GM19043 (cell line): ENCODE results near the gene ROBO2.

Experiments
- ATAC-seq: cut with Tn5 transposase; IDR thresholded peaks from one replicate; pipeline ENCODE4 v1.9.1; 2021; ENCODE audit warnings: low read depth; ENCODE audit not compliant: unreplicated experiment

Gene ROBO2, protein sequence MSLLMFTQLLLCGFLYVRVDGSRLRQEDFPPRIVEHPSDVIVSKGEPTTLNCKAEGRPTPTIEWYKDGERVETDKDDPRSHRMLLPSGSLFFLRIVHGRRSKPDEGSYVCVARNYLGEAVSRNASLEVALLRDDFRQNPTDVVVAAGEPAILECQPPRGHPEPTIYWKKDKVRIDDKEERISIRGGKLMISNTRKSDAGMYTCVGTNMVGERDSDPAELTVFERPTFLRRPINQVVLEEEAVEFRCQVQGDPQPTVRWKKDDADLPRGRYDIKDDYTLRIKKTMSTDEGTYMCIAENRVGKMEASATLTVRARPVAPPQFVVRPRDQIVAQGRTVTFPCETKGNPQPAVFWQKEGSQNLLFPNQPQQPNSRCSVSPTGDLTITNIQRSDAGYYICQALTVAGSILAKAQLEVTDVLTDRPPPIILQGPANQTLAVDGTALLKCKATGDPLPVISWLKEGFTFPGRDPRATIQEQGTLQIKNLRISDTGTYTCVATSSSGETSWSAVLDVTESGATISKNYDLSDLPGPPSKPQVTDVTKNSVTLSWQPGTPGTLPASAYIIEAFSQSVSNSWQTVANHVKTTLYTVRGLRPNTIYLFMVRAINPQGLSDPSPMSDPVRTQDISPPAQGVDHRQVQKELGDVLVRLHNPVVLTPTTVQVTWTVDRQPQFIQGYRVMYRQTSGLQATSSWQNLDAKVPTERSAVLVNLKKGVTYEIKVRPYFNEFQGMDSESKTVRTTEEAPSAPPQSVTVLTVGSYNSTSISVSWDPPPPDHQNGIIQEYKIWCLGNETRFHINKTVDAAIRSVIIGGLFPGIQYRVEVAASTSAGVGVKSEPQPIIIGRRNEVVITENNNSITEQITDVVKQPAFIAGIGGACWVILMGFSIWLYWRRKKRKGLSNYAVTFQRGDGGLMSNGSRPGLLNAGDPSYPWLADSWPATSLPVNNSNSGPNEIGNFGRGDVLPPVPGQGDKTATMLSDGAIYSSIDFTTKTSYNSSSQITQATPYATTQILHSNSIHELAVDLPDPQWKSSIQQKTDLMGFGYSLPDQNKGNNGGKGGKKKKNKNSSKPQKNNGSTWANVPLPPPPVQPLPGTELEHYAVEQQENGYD (N-terminal part only)

GRCh38 chr3:77039606-77040171, at the start of gene ROBO2:
Gene ROBO2 (plus strand): TSS chr3:77040099. CDS start chr3:77040786, 687 bp downstream.
- no peak for ATAC-seq

DNA sequence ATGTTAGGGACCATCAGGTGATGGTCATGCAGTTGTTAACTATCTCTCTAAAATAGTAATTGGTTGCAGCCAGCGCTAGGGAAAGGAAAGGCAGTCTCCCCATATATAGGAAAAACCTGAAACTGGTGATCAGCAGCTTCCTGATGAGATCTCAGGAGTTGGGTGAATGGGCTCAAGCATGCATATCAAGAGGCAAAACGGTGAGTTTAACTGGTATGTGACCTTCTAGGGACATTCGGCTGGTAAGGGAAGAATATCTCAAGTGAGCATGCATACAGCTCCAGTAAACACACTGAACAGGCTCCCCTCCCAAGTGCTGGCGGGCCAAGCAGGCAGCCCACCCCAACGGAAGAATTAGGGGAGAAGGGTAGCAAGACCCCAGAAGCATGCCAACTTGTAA, 49.3 kb upstream of the ROBO2 start:
- no peak for ATAC-seq

GRCh38 chr3:76991165-76991564, 48.7 kb upstream of the ROBO2 start:
- ATAC-seq, result no peak

GRCh38 chr3:76997733-76998132, 42.2 kb upstream of the ROBO2 start:
- ATAC-seq, result no peak

DNA sequence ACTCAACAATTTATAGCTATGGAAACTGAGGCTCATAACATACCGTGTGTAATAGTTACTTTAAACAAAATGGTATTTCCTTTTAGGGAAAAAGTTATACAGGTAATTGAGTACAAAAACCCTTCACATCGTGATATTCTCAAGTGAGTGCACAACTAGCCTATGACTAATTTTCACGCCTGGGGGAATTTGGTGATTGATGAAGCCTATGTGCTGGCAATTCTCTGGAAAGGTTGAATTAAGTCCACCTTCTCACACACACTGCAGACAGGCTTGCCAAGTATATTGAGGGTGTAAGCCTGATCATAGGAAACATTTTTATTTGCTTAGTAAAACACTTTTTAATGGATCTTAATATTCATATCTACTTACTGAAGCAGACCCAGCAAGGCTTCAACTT, 41.3 kb upstream of the ROBO2 start:
- ATAC-seq, result no peak

- ATAC-seq, result no peak
Observed at GRCh38 chr3:77001062-77001701, 38.7 kb upstream of the ROBO2 start.

DNA sequence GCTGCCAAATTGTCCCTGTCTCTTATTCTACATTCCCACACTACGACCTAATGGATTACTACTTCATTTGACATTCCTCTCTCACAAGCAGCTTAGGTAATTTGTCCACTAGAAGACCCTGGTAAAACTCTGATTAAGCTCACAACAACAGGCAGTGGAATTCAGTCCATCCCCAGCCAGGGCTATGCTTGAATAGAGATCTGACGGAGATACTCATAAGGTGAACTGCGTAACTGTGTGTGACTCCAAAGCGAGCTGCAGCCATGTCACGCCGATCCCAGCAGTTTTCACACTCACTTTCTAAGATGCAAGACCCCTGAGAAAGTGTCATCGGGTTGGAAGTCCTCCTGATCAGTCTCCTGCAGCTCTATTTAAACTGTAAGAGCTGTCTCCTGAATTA, 25.7 kb upstream of the ROBO2 start:
- ATAC-seq, result no peak

- no peak for ATAC-seq
Observed at GRCh38 chr3:77025471-77025870, 14.4 kb upstream of the ROBO2 start.

GRCh38 chr3:77026904-77027634, 12.8 kb upstream of the ROBO2 start:
- ATAC-seq, result no peak

DNA sequence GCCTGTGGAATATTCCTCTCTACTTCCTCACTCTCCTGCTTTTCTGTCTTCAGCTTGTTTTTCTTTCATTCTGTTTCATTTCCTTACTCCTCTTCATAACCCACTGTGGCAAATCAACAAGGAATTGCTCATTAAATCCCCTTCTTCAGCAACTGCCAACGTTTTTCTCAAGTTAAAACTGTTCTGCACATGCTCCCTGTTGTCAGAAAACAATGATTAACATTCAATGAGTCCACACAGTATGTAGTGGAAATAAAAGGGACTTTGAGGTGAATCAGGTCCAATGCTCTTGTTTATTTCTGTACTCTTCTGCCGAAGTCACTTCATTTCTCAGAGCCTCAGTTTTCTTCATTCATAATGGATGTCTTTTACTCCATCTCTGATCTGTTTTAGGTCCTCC, 11.9 kb upstream of the ROBO2 start:
- ATAC-seq, result no peak

- ATAC-seq, result no peak
Observed at GRCh38 chr3:77038468-77038929, 1.4 kb upstream of the ROBO2 start.

DNA sequence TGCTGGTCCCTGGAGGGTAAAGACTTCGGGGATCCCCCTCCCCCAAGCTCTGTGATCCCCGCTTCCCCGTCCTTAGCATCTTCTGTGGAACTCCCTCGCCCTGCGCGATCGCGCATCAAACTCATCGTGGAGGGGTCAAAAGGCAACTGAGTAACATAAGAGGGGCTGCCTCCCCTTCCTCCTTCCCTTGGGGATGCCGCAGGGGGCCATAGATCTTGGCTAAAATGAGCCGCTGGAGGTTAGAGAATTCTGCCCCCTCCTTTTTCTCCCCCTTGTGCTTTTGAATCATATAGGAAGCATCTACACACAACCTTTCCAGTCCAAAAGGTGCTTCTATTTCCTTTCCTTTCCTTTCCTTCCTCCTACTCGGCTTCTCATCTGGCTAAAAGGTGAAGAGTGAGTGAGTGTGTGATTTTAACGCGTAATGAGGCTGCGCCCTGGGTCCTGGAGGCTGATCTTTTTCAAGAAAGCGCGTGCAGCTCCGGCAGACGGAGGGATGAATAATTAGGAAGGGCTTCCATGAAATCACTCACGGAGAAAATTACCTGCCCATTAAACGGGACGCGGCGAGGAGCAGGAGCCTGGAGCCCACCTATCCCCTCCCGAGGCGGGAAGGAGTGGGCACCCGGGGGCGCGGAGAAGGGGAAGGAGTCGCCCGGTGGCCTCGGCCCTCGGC, 831 bp upstream of the ROBO2 start:
- no peak for ATAC-seq

GRCh38 chr3:77040216-77040615, 317 bp downstream of the ROBO2 start:
- no peak for ATAC-seq

DNA sequence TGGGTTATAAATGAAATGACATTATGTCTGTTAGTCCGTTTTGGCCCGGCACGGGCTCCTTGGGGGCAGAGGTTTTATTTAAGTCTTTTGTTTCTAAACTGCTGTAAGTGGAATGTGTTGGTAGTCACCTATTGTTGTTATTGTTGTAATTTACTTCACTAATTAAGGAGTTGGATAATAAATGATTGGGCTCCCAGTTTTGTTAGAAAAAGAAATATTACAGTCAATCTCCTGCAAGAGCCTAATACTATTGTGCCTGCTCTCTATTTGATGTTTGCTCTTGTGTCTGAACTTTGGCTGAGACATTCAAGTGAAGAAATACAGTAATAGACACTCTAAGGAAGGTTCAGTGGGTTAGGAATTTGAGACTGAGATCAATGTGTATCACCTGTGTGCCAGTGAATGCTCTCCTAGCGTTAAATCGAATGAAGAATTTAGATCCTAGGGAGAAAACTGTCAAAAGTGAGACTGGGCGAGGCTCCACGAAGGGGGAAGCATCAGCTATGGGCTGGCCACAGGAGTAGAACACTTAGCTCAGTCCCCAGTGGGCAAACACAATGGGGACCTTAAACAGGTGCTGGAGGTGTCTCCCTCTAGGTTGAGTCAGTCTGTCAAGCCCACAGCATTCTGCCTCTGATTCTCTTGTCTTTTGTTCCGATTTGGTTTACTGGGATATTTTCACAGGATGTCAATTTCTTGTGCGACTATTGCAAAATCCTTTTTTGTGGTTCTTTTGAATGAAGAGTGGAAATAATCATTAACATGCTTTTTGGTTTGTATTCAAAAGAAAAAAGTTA, 1.2 kb downstream of the ROBO2 start:
- no peak for ATAC-seq

- no peak for ATAC-seq
Observed at GRCh38 chr3:77041811-77042210, 1.9 kb downstream of the ROBO2 start.

- no peak for ATAC-seq
Observed at GRCh38 chr3:77042343-77042742, 2.4 kb downstream of the ROBO2 start.

DNA sequence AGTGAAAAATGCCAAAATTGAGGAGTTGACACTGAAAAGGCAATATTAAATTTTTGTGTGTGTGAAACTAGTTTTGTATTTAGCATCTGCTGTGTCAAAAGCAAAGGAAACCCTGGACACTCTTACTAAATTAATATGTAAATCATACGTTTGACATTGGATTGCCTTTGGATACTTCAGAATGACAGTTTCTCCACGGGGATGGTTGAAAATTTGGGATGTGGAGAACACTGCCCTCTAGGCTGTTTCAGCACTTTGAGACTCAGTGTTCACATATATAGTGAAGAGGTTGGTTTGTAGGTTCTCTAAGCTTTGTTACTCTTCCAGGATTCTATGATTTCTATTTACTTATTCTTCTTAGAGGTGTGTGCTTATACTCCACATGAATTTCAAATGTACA, 3.0 kb downstream of the ROBO2 start:
- ATAC-seq, result no peak

DNA sequence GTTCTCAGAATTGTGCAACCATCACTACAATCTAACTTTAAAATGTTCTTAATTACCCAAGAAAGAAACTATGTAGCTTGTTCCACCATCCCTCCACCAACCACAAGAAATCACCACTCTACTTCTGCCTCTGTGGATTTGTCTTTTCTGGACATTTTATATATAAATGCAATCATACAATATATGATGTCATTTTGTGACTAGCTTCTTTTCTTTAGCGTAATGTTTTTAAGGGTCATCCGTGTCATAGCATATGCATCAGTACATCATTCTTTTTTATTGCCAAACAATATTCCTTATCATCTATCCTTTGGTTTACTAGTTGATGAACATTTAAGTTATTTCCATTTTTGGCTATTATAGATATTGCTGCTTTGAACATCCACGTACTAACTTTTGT, 5.8 kb downstream of the ROBO2 start:
- ATAC-seq, result no peak
